ENCODE measurements around the gene TCERG1L. TPM values are rescaled to one million over a fixed set of nuclear protein-coding genes. Genes with fewer than 3 reads are reported as not detected.

TCERG1L gene
- total RNA-seq, 1 experiment from 2014 or later: 1.5 TPM

GRCh38 chr10:131218811-131219583, 92.5 kb downstream of the TCERG1L start (continued):
- TF ChIP-seq PRRX2 (CRISPR knock-in tag; IDR thresholded peaks at IDR 0.05) (no peak), PREB (CRISPR knock-in tag; IDR thresholded peaks at IDR 0.05; ENCODE audit: borderline replicate concordance) (no peak), HMGXB4 (CRISPR knock-in tag; IDR thresholded peaks at IDR 0.05) (no peak), ATF6 (CRISPR knock-in tag; IDR thresholded peaks at IDR 0.05) (no peak), NFE2L1 (CRISPR knock-in tag; IDR thresholded peaks at IDR 0.05) (no peak), SMAD4 (CRISPR knock-in tag; IDR thresholded peaks at IDR 0.05) (no peak), FOXK1 (CRISPR knock-in tag; IDR thresholded peaks at IDR 0.05) (no peak)
- TF ChIP-seq, protein P1, sequence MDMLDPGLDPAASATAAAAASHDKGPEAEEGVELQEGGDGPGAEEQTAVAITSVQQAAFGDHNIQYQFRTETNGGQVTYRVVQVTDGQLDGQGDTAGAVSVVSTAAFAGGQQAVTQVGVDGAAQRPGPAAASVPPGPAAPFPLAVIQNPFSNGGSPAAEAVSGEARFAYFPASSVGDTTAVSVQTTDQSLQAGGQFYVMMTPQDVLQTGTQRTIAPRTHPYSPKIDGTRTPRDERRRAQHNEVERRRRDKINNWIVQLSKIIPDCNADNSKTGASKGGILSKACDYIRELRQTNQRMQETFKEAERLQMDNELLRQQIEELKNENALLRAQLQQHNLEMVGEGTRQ (CRISPR knock-in tag; IDR thresholded peaks at IDR 0.05): no peak
- TF ChIP-seq, protein P2, sequence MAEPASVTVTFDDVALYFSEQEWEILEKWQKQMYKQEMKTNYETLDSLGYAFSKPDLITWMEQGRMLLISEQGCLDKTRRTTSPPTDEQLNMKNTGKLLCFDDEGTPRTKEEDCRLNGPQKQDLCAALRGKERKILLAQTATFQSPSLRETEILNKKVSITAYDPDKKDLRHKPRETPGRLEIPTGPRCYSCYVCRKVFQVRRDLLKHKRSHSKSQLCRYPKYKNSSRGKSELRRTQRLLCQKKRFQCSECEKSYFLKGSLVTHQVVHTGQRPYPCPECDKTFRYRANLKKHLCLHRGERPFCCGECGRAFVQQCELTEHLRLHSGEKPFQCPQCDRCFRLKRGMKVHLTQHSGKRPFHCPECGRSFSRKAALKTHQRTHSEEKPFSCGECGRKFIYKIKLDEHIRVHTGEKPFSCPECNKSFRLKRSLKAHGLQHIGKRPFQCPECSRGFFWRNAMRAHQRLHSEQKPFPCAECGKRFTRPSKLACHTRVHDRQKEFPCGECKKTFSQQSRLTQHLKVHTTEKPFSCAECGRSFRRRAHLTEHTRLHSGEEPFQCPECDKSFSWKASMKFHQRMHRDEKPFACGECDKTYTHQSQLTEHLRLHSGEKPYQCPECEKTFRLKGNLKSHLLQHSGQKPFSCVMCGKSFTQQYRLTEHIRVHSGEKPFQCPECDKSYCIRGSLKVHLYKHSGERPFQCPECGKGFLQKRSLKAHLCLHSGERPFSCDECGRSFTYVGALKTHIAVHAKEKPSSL (CRISPR knock-in tag; conservative IDR thresholded peaks at IDR 0.05): no peak

DNA sequence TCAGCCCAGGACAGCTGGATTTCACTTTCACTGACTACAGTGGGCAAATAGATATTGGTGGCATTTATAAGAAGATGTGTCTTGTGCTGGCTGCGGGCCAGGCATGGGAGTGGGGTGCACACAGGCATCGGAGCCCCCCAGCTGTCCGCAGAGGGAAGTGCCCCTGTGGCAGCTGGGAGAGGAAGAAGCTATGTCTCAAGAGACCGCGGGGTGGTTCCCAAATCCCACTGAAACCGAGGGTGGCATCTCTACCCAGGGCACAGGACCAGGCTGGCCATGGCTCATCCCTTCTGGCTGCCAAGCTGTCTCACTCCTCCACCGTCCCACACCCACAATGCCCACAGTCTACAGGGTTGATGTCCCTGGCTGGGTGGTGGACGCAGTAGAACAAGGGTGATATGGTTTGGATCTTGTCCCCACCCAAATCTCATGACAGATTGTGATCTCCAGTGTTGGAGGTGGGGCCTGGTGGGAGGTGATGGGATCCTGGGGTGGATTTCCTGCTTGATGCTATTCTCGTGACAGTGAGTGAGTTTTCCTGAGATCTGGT, 94.8 kb downstream of the TCERG1L start:
- H3K9me3 Mint-ChIP-seq: peaks cover 57% of the 10 kb centered on the region

More for the DNA sequence above, 94.8 kb downstream of the TCERG1L start:
- TF ChIP-seq TEAD1 (CRISPR knock-in tag; IDR thresholded peaks at IDR 0.05) (no peak), ATF1 (CRISPR knock-in tag; IDR thresholded peaks at IDR 0.05) (no peak), ZNF671 (CRISPR knock-in tag; IDR thresholded peaks at IDR 0.05) (no peak), GRHL2 (CRISPR knock-in tag; IDR thresholded peaks at IDR 0.05; ENCODE audit: insufficient replicate concordance, severe bottlenecking) (no peak), JUN (CRISPR knock-in tag; IDR thresholded peaks at IDR 0.05) (no peak), GTF2I (CRISPR knock-in tag; conservative IDR thresholded peaks at IDR 0.05) (no peak), MAX (CRISPR knock-in tag; IDR thresholded peaks at IDR 0.05) (no peak)
- TF ChIP-seq, protein P1 (CRISPR knock-in tag; IDR thresholded peaks at IDR 0.05): no peak
- TF ChIP-seq, protein P3, sequence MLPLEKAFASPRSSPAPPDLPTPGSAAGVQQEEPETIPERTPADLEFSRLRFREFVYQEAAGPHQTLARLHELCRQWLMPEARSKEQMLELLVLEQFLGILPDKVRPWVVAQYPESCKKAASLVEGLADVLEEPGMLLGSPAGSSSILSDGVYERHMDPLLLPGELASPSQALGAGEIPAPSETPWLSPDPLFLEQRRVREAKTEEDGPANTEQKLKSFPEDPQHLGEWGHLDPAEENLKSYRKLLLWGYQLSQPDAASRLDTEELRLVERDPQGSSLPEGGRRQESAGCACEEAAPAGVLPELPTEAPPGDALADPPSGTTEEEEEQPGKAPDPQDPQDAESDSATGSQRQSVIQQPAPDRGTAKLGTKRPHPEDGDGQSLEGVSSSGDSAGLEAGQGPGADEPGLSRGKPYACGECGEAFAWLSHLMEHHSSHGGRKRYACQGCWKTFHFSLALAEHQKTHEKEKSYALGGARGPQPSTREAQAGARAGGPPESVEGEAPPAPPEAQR (CRISPR knock-in tag; IDR thresholded peaks at IDR 0.05): no peak
- Mint-ChIP-seq H3K27ac (no peak overlapping the region), H3K4me3 (no peak overlapping the region), H3K27me3 (ENCODE audit: low read depth) (no peaks in the 10 kb centered on the region; the same call in 1 of the 2 replicates), H3K4me1 (no peaks in the 10 kb centered on the region), H3K36me3 (peaks cover 67% of the 10 kb centered on the region)
- ATAC-seq (no peak), DNase-seq (ENCODE audit: low spot score) (no peak)
- CTCF ChIA-PET: no interaction called here
- POLR2A ChIA-PET: no interaction called here

Data from WTC11 (cell line).